Measurements from ENCODE around the gene LBP.
"Not testable (repeated sequence)": the region's sequence is repeated elsewhere in the genome, so short reads cannot be mapped to it uniquely, and the experiment has no call there.

LBP gene

GRCh38 chr20:38350879-38351775 lies 4.8 kb downstream of the LBP start:
- DNase-seq = no peak

- no peak for DNase-seq
Measured at GRCh38 chr20:38353316-38353715, 7.0 kb downstream of the LBP start.

- no peak for DNase-seq
Measured at GRCh38 chr20:38354227-38354626, 7.9 kb downstream of the LBP start.

GRCh38 chr20:38355161-38356012 lies 9.1 kb downstream of the LBP start:
- DNase-seq = no peak

GRCh38 chr20:38357653-38358207 lies 11.4 kb downstream of the LBP start:
- DNase-seq = no peak

GRCh38 chr20:38358556-38358955 lies 12.3 kb downstream of the LBP start:
- DNase-seq = no peak

GRCh38 chr20:38363004-38363747 lies 16.9 kb downstream of the LBP start:
- DNase-seq = no peak

GRCh38 chr20:38369389-38369788 lies 23.1 kb downstream of the LBP start:
- DNase-seq = no peak

- no peak for DNase-seq
Measured at GRCh38 chr20:38372806-38373205, 26.5 kb downstream of the LBP start.

- DNase-seq = no peak
Measured at GRCh38 chr20:38373231-38373867, 27.1 kb downstream of the LBP start.

GRCh38 chr20:38373898-38374297 lies 27.6 kb downstream of the LBP start:
- no peak for DNase-seq

GRCh38 chr20:38377039-38377685 lies 30.9 kb downstream of the LBP start:
- no peak for DNase-seq

GRCh38 chr20:38377838-38378237 lies 31.6 kb downstream of the LBP start:
- not testable (repeated sequence) for DNase-seq

- no peak for DNase-seq
Measured at GRCh38 chr20:38383147-38383546, 36.9 kb downstream of the LBP start.

GRCh38 chr20:38386004-38386403 lies 39.7 kb downstream of the LBP start:
- DNase-seq = no peak

- no peak for DNase-seq
Measured at GRCh38 chr20:38386851-38387250, 40.6 kb downstream of the LBP start.

GRCh38 chr20:38387953-38388352 lies 41.7 kb downstream of the LBP start:
- no peak for DNase-seq

- DNase-seq = no peak
Measured at GRCh38 chr20:38392356-38392755, 46.1 kb downstream of the LBP start.

GRCh38 chr20:38393259-38393658 lies 47.0 kb downstream of the LBP start:
- no peak for DNase-seq

- no peak for DNase-seq
Measured at GRCh38 chr20:38395165-38395564, 48.9 kb downstream of the LBP start.

GRCh38 chr20:38395751-38396395 lies 49.6 kb downstream of the LBP start:
- not testable (repeated sequence) for DNase-seq
